Keratinocyte (primary cell): ENCODE results near the gene CFAP53. TPM values are rescaled to one million over a fixed set of nuclear protein-coding genes. Genes with fewer than 3 reads are reported as not detected.

Source experiments
- DNase-seq: peaks from one replicate; pipeline ENCODE4 v3.0.0-alpha.2; 2011; ENCODE audit warnings: low read depth, missing footprints, low spot score
- FAIRE-seq: peaks from 2 replicates; lab custom pipeline; 2011; peaks lifted over from hg19 to GRCh38; lab: Jason Lieb, UNC
- H2AFZ ChIP-seq: 2 replicates; pipeline ENCODE4 v1.6.0; 2012; ENCODE audit warnings: low read length, control low read depth, inconsistent platforms; ENCODE audit not compliant: control insufficient read depth
- H3K27ac ChIP-seq: 2 replicates; pipeline ENCODE4 v1.5.1; 2011; ENCODE audit warnings: low read length; ENCODE audit not compliant: control insufficient read depth, insufficient read depth
- H3K27me3 ChIP-seq: 3 replicates; pipeline ENCODE4 v1.6.0; 2011; ENCODE audit warnings: low read length; ENCODE audit not compliant: control insufficient read depth, insufficient read depth; ENCODE audit errors: extremely low read depth
- H3K36me3 ChIP-seq, 2 experiments: 2 replicates in 1 of 2; 3 replicates in 1 of 2; pipeline ENCODE4 v1.5.1; 2011; ENCODE audit warnings: low read length in 2 of 2, mild to moderate bottlenecking in 1 of 2; ENCODE audit not compliant: control insufficient read depth in 2 of 2, insufficient read depth in 2 of 2; ENCODE audit errors: extremely low read depth in 1 of 2
- H3K4me1 ChIP-seq: 3 replicates; pipeline ENCODE4 v1.5.1; 2011; ENCODE audit warnings: low read length; ENCODE audit not compliant: control insufficient read depth, insufficient read depth; ENCODE audit errors: extremely low read depth
- H3K4me2 ChIP-seq: 3 replicates; pipeline ENCODE4 v1.6.0; 2011; ENCODE audit warnings: low read depth, low read length; ENCODE audit not compliant: control insufficient read depth, insufficient read depth; ENCODE audit errors: extremely low read depth
- H3K4me3 ChIP-seq, 3 experiments: fragments of 200-600 bp in 1 of 3; sonication (generic) in 1 of 3; 2 replicates in 2 of 3; 3 replicates in 1 of 3; pipeline ENCODE4 v1.5.1; 2011 to 2016; ENCODE audit warnings: low read length in 3 of 3, mild to moderate bottlenecking in 3 of 3, control low read depth in 2 of 3, inconsistent platforms in 1 of 3, low read depth in 1 of 3, mixed read lengths in 1 of 3, mixed run types in 1 of 3, moderate library complexity in 1 of 3; ENCODE audit not compliant: control insufficient read depth in 2 of 3, insufficient read depth in 2 of 3; ENCODE audit errors: extremely low read depth in 1 of 3
- H3K79me2 ChIP-seq: 2 replicates; pipeline ENCODE4 v1.6.0; 2012; ENCODE audit warnings: low read length; ENCODE audit not compliant: control insufficient read depth, insufficient read depth
- H3K9ac ChIP-seq: 3 replicates; pipeline ENCODE4 v1.6.0; 2011; ENCODE audit warnings: low read length; ENCODE audit not compliant: control insufficient read depth, insufficient read depth; ENCODE audit errors: extremely low read depth
- H3K9me1 ChIP-seq: 3 replicates; pipeline ENCODE4 v1.6.0; 2011; ENCODE audit warnings: low read length; ENCODE audit not compliant: control insufficient read depth, insufficient read depth; ENCODE audit errors: extremely low read depth
- H3K9me3 ChIP-seq: 2 replicates; pipeline ENCODE4 v1.5.1; 2012; ENCODE audit warnings: low read depth, low read length; ENCODE audit not compliant: control insufficient read depth
- H4K20me1 ChIP-seq: 3 replicates; pipeline ENCODE4 v1.6.0; 2011; ENCODE audit warnings: low read length; ENCODE audit not compliant: control insufficient read depth, insufficient read depth; ENCODE audit errors: extremely low read depth
- EZH2 ChIP-seq: IDR thresholded peaks from one replicate; pipeline ENCODE4 v1.6.1; 2012; ENCODE audit warnings: inconsistent platforms, mild to moderate bottlenecking, low read length, moderate library complexity
- dilution Hi-C: fragments of 300-500 bp; cut with MboI; formaldehyde crosslinking; loops from one replicate; pipeline ENCODE4 v1.7.0; 2020; ENCODE audit warnings: low sequenced_read_pairs; ENCODE audit not compliant: extremely low pct_ligation_motif_present
- polyA plus RNA-seq, 5 experiments: library from polyadenylated mRNA; depleted of rRNA in 3 of 5; stranded (reverse) in 3 of 5; stranded (forward) in 1 of 5; unstranded in 1 of 5; fragments of >200 nt; gene quantifications; 1 replicate in 1 of 5; 2 replicates in 3 of 5; 3 replicates in 1 of 5; pipeline versions ENCODE4 v1.2.1 to v1.2.3, GENCODE V29; 2011 to 2012; ENCODE audit warnings: missing spikeins in 2 of 5, low read depth in 1 of 5, low replicate concordance in 1 of 5
- TF ChIP-seq, protein P1 (sequence below), 3 experiments: IDR thresholded peaks in 1 of 3; conservative IDR thresholded peaks in 1 of 3; optimal IDR thresholded peaks in 1 of 3; 2 replicates in 2 of 3; 3 replicates in 1 of 3; pipeline versions ENCODE3 to v1.5.1; 2011; ENCODE audit warnings: low read length in 3 of 3, mild to moderate bottlenecking in 3 of 3, moderate library complexity in 2 of 3, control low read depth in 1 of 3, inconsistent platforms in 1 of 3; ENCODE audit not compliant: insufficient read depth in 2 of 3; ENCODE audit errors: extremely low read depth in 1 of 3

CFAP53 gene
- polyA plus RNA-seq, 1 donor (not counting 4 experiments of a cell fraction or from before 2014, with no cell fraction given): 0.59 TPM

DNA sequence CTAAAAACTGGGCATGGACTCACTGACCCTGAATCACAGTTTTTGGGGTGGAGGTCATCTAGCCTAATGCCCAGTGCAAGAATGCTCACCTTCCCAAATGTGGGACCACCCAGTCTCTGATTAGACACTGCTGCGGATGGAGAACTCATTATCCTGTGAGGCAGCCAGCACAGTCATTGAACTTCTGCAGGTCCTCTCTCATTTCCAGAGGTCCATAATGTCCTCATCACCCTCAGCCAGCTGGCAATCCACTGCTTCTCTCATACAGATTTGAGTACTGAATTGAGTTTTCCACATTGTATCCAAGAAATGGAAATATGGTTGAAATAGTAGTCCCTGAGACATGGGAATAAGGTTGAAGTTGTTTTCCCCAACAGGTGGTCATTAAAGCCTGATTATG lies 66.4 kb downstream of the CFAP53 start:
- no peaks in the 10 kb centered on the region for H3K9me1 ChIP-seq
- FAIRE-seq: no peak
- no peak overlapping the region for H3K9ac ChIP-seq
- H3K4me2 ChIP-seq: no peak overlapping the region
- no peaks in the 10 kb centered on the region for H3K79me2 ChIP-seq
- no peak overlapping the region for H3K27ac ChIP-seq
- no peak for TF ChIP-seq EZH2
- TF ChIP-seq, protein P1, sequence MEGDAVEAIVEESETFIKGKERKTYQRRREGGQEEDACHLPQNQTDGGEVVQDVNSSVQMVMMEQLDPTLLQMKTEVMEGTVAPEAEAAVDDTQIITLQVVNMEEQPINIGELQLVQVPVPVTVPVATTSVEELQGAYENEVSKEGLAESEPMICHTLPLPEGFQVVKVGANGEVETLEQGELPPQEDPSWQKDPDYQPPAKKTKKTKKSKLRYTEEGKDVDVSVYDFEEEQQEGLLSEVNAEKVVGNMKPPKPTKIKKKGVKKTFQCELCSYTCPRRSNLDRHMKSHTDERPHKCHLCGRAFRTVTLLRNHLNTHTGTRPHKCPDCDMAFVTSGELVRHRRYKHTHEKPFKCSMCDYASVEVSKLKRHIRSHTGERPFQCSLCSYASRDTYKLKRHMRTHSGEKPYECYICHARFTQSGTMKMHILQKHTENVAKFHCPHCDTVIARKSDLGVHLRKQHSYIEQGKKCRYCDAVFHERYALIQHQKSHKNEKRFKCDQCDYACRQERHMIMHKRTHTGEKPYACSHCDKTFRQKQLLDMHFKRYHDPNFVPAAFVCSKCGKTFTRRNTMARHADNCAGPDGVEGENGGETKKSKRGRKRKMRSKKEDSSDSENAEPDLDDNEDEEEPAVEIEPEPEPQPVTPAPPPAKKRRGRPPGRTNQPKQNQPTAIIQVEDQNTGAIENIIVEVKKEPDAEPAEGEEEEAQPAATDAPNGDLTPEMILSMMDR (optimal IDR thresholded peaks at IDR 0.05 in 1 of 3, IDR thresholded peaks at IDR 0.05 in 1 of 3, conservative IDR thresholded peaks at IDR 0.05 in 1 of 3; ENCODE audit: extremely low read depth in 1 of 3, insufficient read depth in 2 of 3, low read length in 3 of 3): no peak
- no peak for DNase-seq
- no peaks in the 10 kb centered on the region for H4K20me1 ChIP-seq
- no peaks in the 10 kb centered on the region for H3K9me3 ChIP-seq
- H2AFZ ChIP-seq: no peak overlapping the region
- no peaks in the 10 kb centered on the region for H3K36me3 ChIP-seq
- no peaks in the 10 kb centered on the region for H3K4me1 ChIP-seq
- peaks cover 33% of the 10 kb centered on the region for H3K27me3 ChIP-seq
- dilution Hi-C loops: no loop called here
- H3K4me3 ChIP-seq: no peak overlapping the region

GRCh38 chr18:50199346-50199855 lies 66.9 kb downstream of the CFAP53 start:
- no peaks in the 10 kb centered on the region for H4K20me1 ChIP-seq
- no peaks in the 10 kb centered on the region for H3K9me3 ChIP-seq
- no peak overlapping the region for H3K4me3 ChIP-seq
- dilution Hi-C loops: no loop called here
- peaks cover 33% of the 10 kb centered on the region for H3K27me3 ChIP-seq
- TF ChIP-seq EZH2: no peak
- TF ChIP-seq, protein P1 (optimal IDR thresholded peaks at IDR 0.05 in 1 of 3, IDR thresholded peaks at IDR 0.05 in 1 of 3, conservative IDR thresholded peaks at IDR 0.05 in 1 of 3; ENCODE audit: extremely low read depth in 1 of 3, insufficient read depth in 2 of 3, low read length in 3 of 3): no peak
- H2AFZ ChIP-seq: no peak overlapping the region
- H3K27ac ChIP-seq: no peak overlapping the region
- no peak overlapping the region for H3K9ac ChIP-seq
- H3K9me1 ChIP-seq: no peaks in the 10 kb centered on the region
- no peaks in the 10 kb centered on the region for H3K79me2 ChIP-seq
- FAIRE-seq (no peak), DNase-seq (no peak)
- no peaks in the 10 kb centered on the region for H3K36me3 ChIP-seq
- no peak overlapping the region for H3K4me2 ChIP-seq
- H3K4me1 ChIP-seq: no peaks in the 10 kb centered on the region
